GM21367 (cell line): ENCODE measurements around the gene HOXA13.

ENCODE experiments used
- ATAC-seq: cut with Tn5 transposase; IDR thresholded peaks from one replicate; pipeline ENCODE4 v1.9.1; 2021; ENCODE audit not compliant: unreplicated experiment

Gene HOXA13

GRCh38 chr7:27159266-27160144, 40.4 kb downstream of the HOXA13 start:
- ATAC-seq = no peak

- no peak for ATAC-seq
These were observed 41.2 kb downstream of the HOXA13 start for GRCh38 chr7:27158436-27159265.

GRCh38 chr7:27157702-27158431, 42.0 kb downstream of the HOXA13 start:
- no peak for ATAC-seq

GRCh38 chr7:27156916-27157701, 42.8 kb downstream of the HOXA13 start:
- ATAC-seq = no peak

GRCh38 chr7:27156508-27156898, 43.4 kb downstream of the HOXA13 start, which contains the start of gene HOXA7:
HOXA7 (minus strand) TSS chr7:27156675; CDS start chr7:27156545, 130 bp downstream.
- no peak for ATAC-seq

GRCh38 chr7:27155816-27156507, 43.9 kb downstream of the HOXA13 start:
- no peak for ATAC-seq

GRCh38 chr7:27154901-27155815, 44.7 kb downstream of the HOXA13 start:
- no peak for ATAC-seq

- ATAC-seq = no peak
These were observed 45.5 kb downstream of the HOXA13 start for GRCh38 chr7:27154369-27154768.

GRCh38 chr7:27153526-27153925, 46.4 kb downstream of the HOXA13 start:
- no peak for ATAC-seq

- no peak for ATAC-seq
These were observed 47.0 kb downstream of the HOXA13 start for GRCh38 chr7:27152816-27153442.

GRCh38 chr7:27151931-27152815, 47.7 kb downstream of the HOXA13 start, which contains the start of gene HOXA3:
HOXA3 (minus strand) TSS chr7:27152583; CDS start chr7:27110640, 41,943 bp downstream.
- no peak for ATAC-seq

- ATAC-seq = no peak
These were observed 48.5 kb downstream of the HOXA13 start for GRCh38 chr7:27151341-27151930.

- peak; percentile 77 for ATAC-seq
These were observed 49.1 kb downstream of the HOXA13 start for GRCh38 chr7:27150568-27151340.

GRCh38 chr7:27149842-27150567, 49.9 kb downstream of the HOXA13 start:
- no peak for ATAC-seq
